ENCODE results near the gene NFKBIA. TPM values are rescaled to one million over a fixed set of nuclear protein-coding genes. Genes with fewer than 3 reads are reported as not detected.
"Not testable (repeated sequence)": the region's sequence is repeated elsewhere in the genome, so short reads cannot be mapped to it uniquely, and the experiment has no call there.

Gene NFKBIA
- total RNA-seq, 1 donor, result 252 TPM

- no peak overlapping the region for H3K4me3 ChIP-seq (ENCODE audit: low read depth, low read length)
- peak; percentile 94 for DNase-seq (ENCODE audit: low read depth)
- no peak for TF ChIP-seq CTCF (IDR thresholded peaks at IDR 0.05; ENCODE audit: insufficient read depth, low read depth, low read length)
Observed at GRCh38 chr14:35378425-35379233, 25.9 kb downstream of the NFKBIA start.

- H3K4me3 ChIP-seq (ENCODE audit: low read depth, low read length), result no peak overlapping the region
- no peak for TF ChIP-seq CTCF (IDR thresholded peaks at IDR 0.05; ENCODE audit: insufficient read depth, low read depth, low read length)
- peak; percentile 76 for DNase-seq (ENCODE audit: low read depth)
Observed at GRCh38 chr14:35375558-35376025, 29.0 kb downstream of the NFKBIA start.

- no peak for TF ChIP-seq CTCF (IDR thresholded peaks at IDR 0.05; ENCODE audit: insufficient read depth, low read depth, low read length)
- peak; percentile 100 for DNase-seq (ENCODE audit: low read depth)
- H3K4me3 ChIP-seq (ENCODE audit: low read depth, low read length), result no peak overlapping the region
Observed at GRCh38 chr14:35374263-35374712, 30.3 kb downstream of the NFKBIA start.

GRCh38 chr14:35373208-35373607, 31.3 kb downstream of the NFKBIA start:
- not testable (repeated sequence) for H3K4me3 ChIP-seq (ENCODE audit: low read depth, low read length); DNase-seq (ENCODE audit: low read depth)

DNA sequence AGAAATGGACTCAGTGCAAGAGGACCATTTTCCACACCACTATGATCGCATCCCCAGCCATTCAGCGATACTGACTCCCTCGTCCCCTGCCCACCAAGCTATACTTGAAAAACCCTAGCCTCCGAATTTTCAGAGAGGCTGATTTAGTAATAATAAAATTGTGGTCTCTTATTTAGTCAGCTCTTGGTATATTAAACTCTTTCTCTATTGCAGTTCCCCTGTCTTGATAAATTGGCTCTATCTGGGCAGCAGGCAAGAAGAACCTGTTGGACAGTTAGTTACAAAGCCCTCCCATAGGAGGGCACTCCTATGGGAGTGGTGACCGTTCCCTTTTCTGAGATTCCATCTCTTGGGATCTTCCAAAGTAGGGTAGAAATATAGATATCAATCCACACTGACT, 33.6 kb downstream of the NFKBIA start:
- TF ChIP-seq CTCF (IDR thresholded peaks at IDR 0.05; ENCODE audit: insufficient read depth, low read depth, low read length), result no peak
- no peak for DNase-seq (ENCODE audit: low read depth)
- no peak overlapping the region for H3K4me3 ChIP-seq (ENCODE audit: low read depth, low read length)

DNA sequence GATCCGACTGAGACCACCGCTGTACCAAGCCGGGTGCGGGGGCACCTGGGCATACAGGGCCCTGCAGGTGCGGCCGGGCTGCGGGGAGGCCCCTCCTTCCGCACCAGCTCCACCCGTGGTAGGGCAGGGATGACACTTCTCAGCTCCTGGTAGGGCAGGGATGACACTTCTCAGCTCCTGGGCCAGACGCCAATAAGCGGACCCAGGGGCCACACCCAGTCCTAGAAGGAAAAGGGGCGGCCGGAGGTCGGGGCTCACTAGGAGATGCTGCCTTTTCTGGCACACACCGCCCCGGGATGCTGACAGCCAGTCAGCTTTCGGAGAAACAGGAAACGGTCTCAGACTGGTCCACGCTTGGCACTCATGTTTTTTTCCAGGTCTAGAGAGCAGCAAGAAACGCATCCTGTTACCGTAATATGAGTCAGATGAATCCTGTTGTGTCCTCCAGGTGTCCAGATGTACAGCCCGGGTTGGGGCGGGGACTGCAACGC, 34.8 kb downstream of the NFKBIA start:
- TF ChIP-seq CTCF (IDR thresholded peaks at IDR 0.05; ENCODE audit: insufficient read depth, low read depth, low read length), result no peak
- no peak for DNase-seq (ENCODE audit: low read depth)
- no peak overlapping the region for H3K4me3 ChIP-seq (ENCODE audit: low read depth, low read length)

DNA sequence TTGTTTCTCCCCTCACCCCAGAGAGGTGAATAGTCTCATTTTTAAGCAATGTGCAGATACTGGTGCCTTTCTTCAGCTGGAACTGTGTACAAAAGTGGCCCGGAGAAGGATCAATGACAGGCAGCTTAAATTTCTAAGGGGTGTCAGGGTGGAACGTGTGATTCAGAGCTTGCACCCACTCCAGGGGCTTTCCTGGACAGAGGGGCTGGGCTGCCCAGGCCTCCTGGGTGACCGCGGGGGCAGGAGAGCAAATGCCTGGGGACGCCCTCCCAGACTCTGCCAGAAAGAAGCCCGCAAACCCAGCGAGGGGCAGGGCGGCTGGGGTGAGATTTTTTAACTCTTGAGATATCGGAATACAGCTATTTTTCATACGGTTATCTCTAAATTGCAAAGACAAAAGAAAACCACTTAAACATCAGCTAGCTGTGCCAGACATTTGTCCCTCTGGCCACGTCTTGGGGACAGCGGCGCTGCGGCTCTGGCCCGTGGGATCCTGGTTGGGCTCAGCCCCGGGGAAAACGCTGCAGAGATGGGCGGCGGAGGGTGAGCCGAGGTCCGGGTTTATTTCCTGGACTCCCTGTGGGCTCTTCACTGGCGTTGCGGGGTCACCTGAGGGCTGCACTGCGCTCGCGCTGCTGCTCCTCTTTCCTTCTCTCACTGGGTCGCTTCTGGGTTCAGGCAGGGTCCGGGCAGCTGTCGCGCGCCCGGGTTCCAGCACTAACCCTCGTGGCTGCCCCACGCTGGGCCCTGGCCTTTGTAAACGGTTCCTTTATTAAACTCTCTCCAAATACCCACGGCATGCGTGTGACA, 35.8 kb downstream of the NFKBIA start:
- no peak for DNase-seq (ENCODE audit: low read depth)
- no peak for TF ChIP-seq CTCF (IDR thresholded peaks at IDR 0.05; ENCODE audit: insufficient read depth, low read depth, low read length)
- no peak overlapping the region for H3K4me3 ChIP-seq (ENCODE audit: low read depth, low read length)

Measured in fibroblast of villous mesenchyme (primary cell).